ENCODE results near the gene CDRT4. TPM values are rescaled to one million over a fixed set of nuclear protein-coding genes. Genes with fewer than 3 reads are reported as not detected.

Gene CDRT4
- total RNA-seq, 2 experiments from 2014 or later: 6.1 to 6.2 TPM

- DNase-seq: no peak
- Mint-ChIP-seq H3K9me3 (ENCODE audit: insufficient read depth) (no peaks in the 10 kb centered on the region), H3K27ac (no peak overlapping the region), H3K36me3 (ENCODE audit: low read depth) (no peaks in the 10 kb centered on the region), H3K4me3 (no peak overlapping the region), H3K27me3 (ENCODE audit: low read depth) (peaks cover 20% of the 10 kb centered on the region), H3K4me1 (ENCODE audit: low read depth) (no peaks in the 10 kb centered on the region)
- POLR2A ChIA-PET: no interaction called here
- CTCF ChIA-PET: interaction anchor here (0.7 kb wide), 1 partner anchor 1885 kb away, joined by 3 read pairs; no protein-coding TSS in a partner anchor
- no peak for ATAC-seq
Observed at GRCh38 chr17:15395091-15395490, 72.3 kb downstream of the CDRT4 start.

GRCh38 chr17:15393414-15393813 lies 74.0 kb downstream of the CDRT4 start:
- no peaks in the 10 kb centered on the region for H3K9me3 Mint-ChIP-seq (ENCODE audit: insufficient read depth)
- ATAC-seq: no peak
- H3K36me3 Mint-ChIP-seq (ENCODE audit: low read depth): no peaks in the 10 kb centered on the region
- DNase-seq: no peak
- H3K4me1 Mint-ChIP-seq (ENCODE audit: low read depth): no peaks in the 10 kb centered on the region
- ChIA-PET CTCF (no interaction called here), POLR2A (no interaction called here)
- no peak overlapping the region for H3K4me3 Mint-ChIP-seq
- no peak overlapping the region for H3K27ac Mint-ChIP-seq
- H3K27me3 Mint-ChIP-seq (ENCODE audit: low read depth): peaks cover 16% of the 10 kb centered on the region

- H3K36me3 Mint-ChIP-seq (ENCODE audit: low read depth): no peaks in the 10 kb centered on the region
- no peak for ATAC-seq
- CTCF ChIA-PET: no interaction called here
- DNase-seq: no peak
- no peak overlapping the region for H3K27ac Mint-ChIP-seq
- no peaks in the 10 kb centered on the region for H3K4me1 Mint-ChIP-seq (ENCODE audit: low read depth)
- no peak overlapping the region for H3K4me3 Mint-ChIP-seq
- H3K27me3 Mint-ChIP-seq (ENCODE audit: low read depth): peaks cover 9% of the 10 kb centered on the region
- POLR2A ChIA-PET: no interaction called here
- no peaks in the 10 kb centered on the region for H3K9me3 Mint-ChIP-seq (ENCODE audit: insufficient read depth)
Observed at GRCh38 chr17:15392326-15392741, 75.1 kb downstream of the CDRT4 start.

GRCh38 chr17:15388356-15389041 lies 78.9 kb downstream of the CDRT4 start:
- H3K9me3 Mint-ChIP-seq (ENCODE audit: insufficient read depth): no peaks in the 10 kb centered on the region
- H3K27ac Mint-ChIP-seq: no peak overlapping the region
- ChIA-PET POLR2A (no interaction called here), CTCF (interaction anchor here (1.2 kb wide), 1 partner anchor 10 kb away, joined by 3 read pairs; no protein-coding TSS in a partner anchor)
- ATAC-seq (no peak), DNase-seq (no peak)
- peaks cover 12% of the 10 kb centered on the region for H3K27me3 Mint-ChIP-seq (ENCODE audit: low read depth)
- H3K36me3 Mint-ChIP-seq (ENCODE audit: low read depth): no peaks in the 10 kb centered on the region
- no peak overlapping the region for H3K4me3 Mint-ChIP-seq
- no peaks in the 10 kb centered on the region for H3K4me1 Mint-ChIP-seq (ENCODE audit: low read depth)

GRCh38 chr17:15386083-15386482 lies 81.3 kb downstream of the CDRT4 start:
- POLR2A ChIA-PET: no interaction called here
- DNase-seq (no peak), ATAC-seq (no peak)
- no peak overlapping the region for H3K4me3 Mint-ChIP-seq
- H3K36me3 Mint-ChIP-seq (ENCODE audit: low read depth): no peaks in the 10 kb centered on the region
- no peaks in the 10 kb centered on the region for H3K9me3 Mint-ChIP-seq (ENCODE audit: insufficient read depth)
- peaks cover 11% of the 10 kb centered on the region for H3K27me3 Mint-ChIP-seq (ENCODE audit: low read depth)
- no peaks in the 10 kb centered on the region for H3K4me1 Mint-ChIP-seq (ENCODE audit: low read depth)
- CTCF ChIA-PET: no interaction called here
- H3K27ac Mint-ChIP-seq: no peak overlapping the region

Other genes starting within 250 kb of the CDRT4 start
- not detected for gene PMP22, start 202.3 kb downstream of the CDRT4 start, total RNA-seq
- not detected for gene TEKT3, start 126.0 kb downstream of the CDRT4 start, total RNA-seq
- gene TVP23C, start 95.9 kb upstream of the CDRT4 start, total RNA-seq: 10 to 100 TPM; 18.6 to 18.9 TPM
- gene FBXW10B, start 152.1 kb upstream of the CDRT4 start, total RNA-seq: under 1 TPM; 0.13 to 0.82 TPM
- 10 to 100 TPM in 1 of 2 experiments, 1 to 10 TPM in 1; 10.0 to 11.9 TPM for gene TRIM16, start 216.7 kb upstream of the CDRT4 start, total RNA-seq
- 10 to 100 TPM; 25.7 to 27.2 TPM for gene ZNF286A, start 232.1 kb upstream of the CDRT4 start, total RNA-seq